T-helper 17 cell (primary cell): ENCODE measurements around the gene DOCK8. TPM values are rescaled to one million over a fixed set of nuclear protein-coding genes. Genes with fewer than 3 reads are reported as not detected.
"Not testable (repeated sequence)": the region's sequence is repeated elsewhere in the genome, so short reads cannot be mapped to it uniquely, and the experiment has no call there.

Source experiments
- ATAC-seq: fragments of 150-1000 bp; cut with Tn5 transposase; 2 replicates; pipeline ENCODE4 v1.10.0; 2021; ENCODE audit warnings: mild to moderate bottlenecking, moderate library complexity
- DNase-seq, 3 donors: peaks; one replicate each; pipeline versions ENCODE4 v3.0.0 to v3.0.0-alpha.2; 2020 to 2021
- H3K9me3 ChIP-seq: one replicate; pipeline ENCODE4 v1.7.0; 2013; ENCODE audit warnings: low read length, mild to moderate bottlenecking; ENCODE audit not compliant: control insufficient read depth, poor library complexity, severe bottlenecking
- H3K27ac Mint-ChIP-seq: one replicate; pipeline ENCODE4 v1.8.0; 2022; ENCODE audit warnings: mild to moderate bottlenecking, moderate library complexity, mixed read lengths
- H3K27me3 Mint-ChIP-seq: one replicate; pipeline ENCODE4 v1.8.0; 2022; ENCODE audit warnings: mixed read lengths
- H3K36me3 Mint-ChIP-seq: one replicate; pipeline ENCODE4 v1.8.0; 2022; ENCODE audit warnings: low read depth, mixed read lengths
- H3K4me1 Mint-ChIP-seq: one replicate; pipeline ENCODE4 v1.8.0; 2022; ENCODE audit warnings: mild to moderate bottlenecking, mixed read lengths
- H3K4me3 Mint-ChIP-seq: one replicate; pipeline ENCODE4 v1.8.0; 2022; ENCODE audit warnings: mild to moderate bottlenecking, moderate library complexity, mixed read lengths
- total RNA-seq, 4 donors: library from RNA in 2 of 4; stranded (reverse) in 2 of 4; gene quantifications; one replicate each; pipeline ENCODE4 v1.2.3 and lab custom pipeline; 2022 to 2026

DOCK8 gene
- total RNA-seq (100 to 1,000 TPM; 160 to 187 TPM), total RNA-seq (lab: John Stamatoyannopoulos, UW) (405 to 510 reads per million in 2 donors)

GRCh38 chr9:214648-215493 lies at the start of gene DOCK8:
Gene DOCK8 (plus strand): TSS chr9:214865. CDS start chr9:214977, 112 bp downstream.
- Mint-ChIP-seq H3K27me3 (peaks cover 11% of the 10 kb centered on the region), H3K27ac (peak within 1 kb of the TSS; percentile 41), H3K36me3 (no peaks in the 10 kb centered on the region), H3K4me1 (peaks cover 9% of the 10 kb centered on the region), H3K4me3 (peak within 1 kb of the TSS; percentile 85)
- DNase-seq (peak; percentile 32 to 36 (median 35)), ATAC-seq (peak; percentile 82)
- no peaks in the 10 kb centered on the region for H3K9me3 ChIP-seq

- H3K4me1 Mint-ChIP-seq, H3K4me3 Mint-ChIP-seq, H3K36me3 Mint-ChIP-seq, DNase-seq, H3K27ac Mint-ChIP-seq, H3K27me3 Mint-ChIP-seq, H3K9me3 ChIP-seq, ATAC-seq: not testable (repeated sequence)
Observed at GRCh38 chr9:169757-170156, 44.9 kb upstream of the DOCK8 start.

GRCh38 chr9:178140-178825 lies 36.4 kb upstream of the DOCK8 start:
- ATAC-seq, H3K9me3 ChIP-seq, H3K27me3 Mint-ChIP-seq, H3K36me3 Mint-ChIP-seq, H3K4me1 Mint-ChIP-seq: not testable (repeated sequence)
- Mint-ChIP-seq H3K4me3 (peak overlapping the region; percentile 89), H3K27ac (peak overlapping the region; percentile 89)
- DNase-seq, result peak in 1 of 3 donors; percentile 8

GRCh38 chr9:178970-179383 lies 35.7 kb upstream of the DOCK8 start, which contains the start of gene ZNG1A:
Gene ZNG1A (minus strand): TSS chr9:179056. CDS start chr9:178969, 87 bp downstream.
- H3K36me3 Mint-ChIP-seq, H3K4me1 Mint-ChIP-seq, H3K9me3 ChIP-seq, H3K27me3 Mint-ChIP-seq: not testable (repeated sequence)
- H3K4me3 Mint-ChIP-seq, result peak within 1 kb of the TSS; percentile 89
- DNase-seq (peak; percentile 68 to 86 (median 76)), ATAC-seq (peak; percentile 68)
- peak within 1 kb of the TSS; percentile 89 for H3K27ac Mint-ChIP-seq

GRCh38 chr9:199601-200000 lies 15.1 kb upstream of the DOCK8 start:
- H3K27ac Mint-ChIP-seq, ATAC-seq, H3K9me3 ChIP-seq, DNase-seq, H3K27me3 Mint-ChIP-seq, H3K36me3 Mint-ChIP-seq, H3K4me3 Mint-ChIP-seq, H3K4me1 Mint-ChIP-seq: not testable (repeated sequence)

GRCh38 chr9:206481-206880 lies 8.2 kb upstream of the DOCK8 start:
- DNase-seq (no peak), ATAC-seq (no peak)
- H3K27ac Mint-ChIP-seq, result no peak overlapping the region

GRCh38 chr9:209143-209758 lies 5.4 kb upstream of the DOCK8 start:
- H3K4me3 Mint-ChIP-seq, result no peak overlapping the region
- peaks cover 3% of the 10 kb centered on the region for H3K4me1 Mint-ChIP-seq
- no peaks in the 10 kb centered on the region for H3K9me3 ChIP-seq
- DNase-seq, result no peak
- H3K27ac Mint-ChIP-seq, result no peak overlapping the region
- no peak for ATAC-seq
- H3K27me3 Mint-ChIP-seq, result no peaks in the 10 kb centered on the region
- H3K36me3 Mint-ChIP-seq, result no peaks in the 10 kb centered on the region

More at GRCh38 chr9:206481-206880, 8.2 kb upstream of the DOCK8 start:
- Mint-ChIP-seq H3K36me3 (no peaks in the 10 kb centered on the region), H3K4me3 (no peak overlapping the region), H3K4me1 (peaks cover 3% of the 10 kb centered on the region), H3K27me3 (no peaks in the 10 kb centered on the region)
- H3K9me3 ChIP-seq, result no peaks in the 10 kb centered on the region

- peaks cover 3% of the 10 kb centered on the region for H3K4me1 Mint-ChIP-seq
- DNase-seq, result no peak
- no peaks in the 10 kb centered on the region for H3K36me3 Mint-ChIP-seq
Observed at GRCh38 chr9:211036-211435, 3.6 kb upstream of the DOCK8 start.

GRCh38 chr9:211557-211956 lies 3.1 kb upstream of the DOCK8 start:
- Mint-ChIP-seq H3K4me1 (peaks cover 4% of the 10 kb centered on the region), H3K36me3 (no peaks in the 10 kb centered on the region), H3K27me3 (peaks cover 3% of the 10 kb centered on the region), H3K4me3 (no peak overlapping the region), H3K27ac (no peak overlapping the region)
- ATAC-seq (no peak), DNase-seq (no peak)
- no peaks in the 10 kb centered on the region for H3K9me3 ChIP-seq

More at GRCh38 chr9:211036-211435, 3.6 kb upstream of the DOCK8 start:
- Mint-ChIP-seq H3K27me3 (no peaks in the 10 kb centered on the region), H3K4me3 (no peak overlapping the region), H3K27ac (no peak overlapping the region)
- no peaks in the 10 kb centered on the region for H3K9me3 ChIP-seq
- ATAC-seq, result no peak

GRCh38 chr9:212297-212696 lies 2.4 kb upstream of the DOCK8 start:
- no peak overlapping the region for H3K27ac Mint-ChIP-seq
- DNase-seq (no peak), ATAC-seq (no peak)
- H3K4me3 Mint-ChIP-seq, result no peak overlapping the region
- H3K27me3 Mint-ChIP-seq, result peaks cover 10% of the 10 kb centered on the region
- H3K36me3 Mint-ChIP-seq, result no peaks in the 10 kb centered on the region
- H3K4me1 Mint-ChIP-seq, result peaks cover 11% of the 10 kb centered on the region
- no peaks in the 10 kb centered on the region for H3K9me3 ChIP-seq

- ATAC-seq, H3K27ac Mint-ChIP-seq, DNase-seq, H3K9me3 ChIP-seq, H3K36me3 Mint-ChIP-seq: not testable (repeated sequence)
- Mint-ChIP-seq H3K4me1 (peaks cover 12% of the 10 kb centered on the region), H3K4me3 (peak overlapping the region; percentile 85), H3K27me3 (peaks cover 11% of the 10 kb centered on the region)
Observed at GRCh38 chr9:213901-214300, 764 bp upstream of the DOCK8 start.

GRCh38 chr9:214351-214647 lies 366 bp upstream of the DOCK8 start:
- DNase-seq (no peak), ATAC-seq (no peak)
- Mint-ChIP-seq H3K27me3 (peaks cover 11% of the 10 kb centered on the region), H3K4me1 (peaks cover 12% of the 10 kb centered on the region), H3K4me3 (peak overlapping the region; percentile 85), H3K36me3 (no peaks in the 10 kb centered on the region), H3K27ac (no peak overlapping the region)
- no peaks in the 10 kb centered on the region for H3K9me3 ChIP-seq

- Mint-ChIP-seq H3K4me1 (peaks cover 9% of the 10 kb centered on the region), H3K36me3 (no peaks in the 10 kb centered on the region), H3K27me3 (peaks cover 11% of the 10 kb centered on the region), H3K27ac (peak overlapping the region; percentile 41), H3K4me3 (peak overlapping the region; percentile 85)
- ATAC-seq (no peak), DNase-seq (no peak)
- H3K9me3 ChIP-seq, result no peaks in the 10 kb centered on the region
Observed at GRCh38 chr9:215631-216155, 1.0 kb downstream of the DOCK8 start.
